Vagina (tissue), 2 donors: Measurements from ENCODE around the gene CDS2.

Source experiments
- POLR2A ChIP-seq, 2 donors: fragments of 450-650 bp; IDR thresholded peaks; one replicate each; pipeline ENCODE4 v1.6.1; 2017; ENCODE audit warnings: antibody characterized with exemption in 2 of 2, mild to moderate bottlenecking in 2 of 2, moderate library complexity in 2 of 2
- TF ChIP-seq, protein P1 (sequence below), 3 experiments: fragments of 450-650 bp in 2 of 3; fragments of 200-600 bp in 1 of 3; sonication (generic) in 1 of 3; IDR thresholded peaks; one replicate each; pipeline ENCODE4 v1.5.1; 2017 to 2019; ENCODE audit warnings: antibody characterized with exemption in 3 of 3, mild to moderate bottlenecking in 2 of 3, moderate library complexity in 2 of 3

DNA sequence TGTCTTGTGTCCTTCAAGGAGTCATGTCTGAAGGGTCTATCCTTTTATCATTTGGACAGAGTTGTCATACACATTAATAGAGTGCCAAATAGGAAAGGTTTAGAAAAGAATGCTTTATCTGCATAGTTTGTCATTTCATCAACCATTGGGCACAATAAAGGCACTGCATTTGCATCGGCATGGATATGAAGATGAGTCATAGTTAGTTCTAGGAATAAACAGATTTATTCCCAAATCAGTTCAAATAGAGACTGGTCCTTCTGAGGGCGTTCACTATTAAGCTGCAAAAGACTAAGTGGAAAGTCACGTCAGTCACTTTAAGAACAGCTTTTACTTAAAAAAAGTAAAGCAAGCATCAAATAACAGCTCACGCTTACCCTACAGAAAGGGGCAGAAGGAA lies 90.8 kb downstream of the CDS2 start:
- TF ChIP-seq, protein P1, sequence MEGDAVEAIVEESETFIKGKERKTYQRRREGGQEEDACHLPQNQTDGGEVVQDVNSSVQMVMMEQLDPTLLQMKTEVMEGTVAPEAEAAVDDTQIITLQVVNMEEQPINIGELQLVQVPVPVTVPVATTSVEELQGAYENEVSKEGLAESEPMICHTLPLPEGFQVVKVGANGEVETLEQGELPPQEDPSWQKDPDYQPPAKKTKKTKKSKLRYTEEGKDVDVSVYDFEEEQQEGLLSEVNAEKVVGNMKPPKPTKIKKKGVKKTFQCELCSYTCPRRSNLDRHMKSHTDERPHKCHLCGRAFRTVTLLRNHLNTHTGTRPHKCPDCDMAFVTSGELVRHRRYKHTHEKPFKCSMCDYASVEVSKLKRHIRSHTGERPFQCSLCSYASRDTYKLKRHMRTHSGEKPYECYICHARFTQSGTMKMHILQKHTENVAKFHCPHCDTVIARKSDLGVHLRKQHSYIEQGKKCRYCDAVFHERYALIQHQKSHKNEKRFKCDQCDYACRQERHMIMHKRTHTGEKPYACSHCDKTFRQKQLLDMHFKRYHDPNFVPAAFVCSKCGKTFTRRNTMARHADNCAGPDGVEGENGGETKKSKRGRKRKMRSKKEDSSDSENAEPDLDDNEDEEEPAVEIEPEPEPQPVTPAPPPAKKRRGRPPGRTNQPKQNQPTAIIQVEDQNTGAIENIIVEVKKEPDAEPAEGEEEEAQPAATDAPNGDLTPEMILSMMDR (IDR thresholded peaks at IDR 0.05) = no peak
- no peak for TF ChIP-seq POLR2A (IDR thresholded peaks at IDR 0.05)
